GM12875 (cell line): ENCODE data around the gene ADGRL1.
"Not testable (repeated sequence)": the region's sequence is repeated elsewhere in the genome, so short reads cannot be mapped to it uniquely, and the experiment has no call there.

ENCODE experiments used
- H3K4me3 ChIP-seq: one replicate; pipeline ENCODE4 v1.5.1; 2011; ENCODE audit warnings: low read depth, low read length, control low read depth
- TF ChIP-seq, protein P1 (sequence below): IDR thresholded peaks from 2 replicates; pipeline ENCODE4 v1.5.1; 2011; ENCODE audit warnings: low read depth, mild to moderate bottlenecking, control low read depth, inconsistent platforms, low read length, moderate library complexity, borderline replicate concordance; ENCODE audit not compliant: insufficient read depth

The ADGRL1 gene

GRCh38 chr19:14205452-14206287 lies at the start of gene ADGRL1:
Gene ADGRL1 (minus strand): TSS chr19:14206169. CDS start chr19:14183602, 22,567 bp downstream.
- peak within 1 kb of the TSS; percentile 58 for H3K4me3 ChIP-seq

DNA sequence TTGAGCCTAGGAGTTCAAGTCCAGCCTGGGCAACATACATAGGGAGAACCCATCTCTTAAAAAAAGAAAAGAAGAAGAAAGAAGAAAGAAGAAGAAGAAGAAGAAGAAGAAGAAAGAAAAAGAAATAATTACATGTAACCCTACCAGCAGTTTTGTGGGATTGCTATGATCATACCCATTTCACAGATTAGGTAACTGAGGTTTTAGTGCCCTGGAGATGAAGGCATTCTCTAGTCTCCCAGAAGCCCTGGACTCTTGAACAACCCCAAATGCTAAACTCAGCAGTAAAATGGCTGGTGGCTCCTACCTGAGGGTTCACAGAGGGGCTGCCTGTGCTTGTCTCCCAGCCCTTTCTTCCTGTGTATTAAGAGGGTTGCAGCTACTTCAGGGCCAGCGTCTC lies 49.3 kb upstream of the ADGRL1 start:
- not testable (repeated sequence) for H3K4me3 ChIP-seq

GRCh38 chr19:14253822-14254599 lies 48.0 kb upstream of the ADGRL1 start:
- not testable (repeated sequence) for H3K4me3 ChIP-seq

DNA sequence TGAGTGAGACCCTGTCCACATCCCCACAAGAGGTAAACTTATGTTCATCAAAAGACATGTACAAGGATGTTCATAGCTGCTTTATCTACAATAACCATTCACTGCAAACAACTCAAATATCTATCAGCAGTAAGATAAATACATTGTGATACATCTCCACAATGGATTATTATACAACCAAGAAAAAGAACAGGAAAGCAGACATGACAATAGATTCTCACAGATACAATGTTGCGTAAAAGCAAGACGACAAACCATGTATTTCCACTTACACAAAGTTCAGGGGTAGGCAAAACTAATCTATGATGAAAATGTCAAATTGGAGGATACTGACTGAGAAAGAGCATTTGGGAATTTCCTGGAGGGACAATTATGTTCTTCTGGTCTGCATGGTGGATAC lies 46.2 kb upstream of the ADGRL1 start:
- not testable (repeated sequence) for H3K4me3 ChIP-seq

DNA sequence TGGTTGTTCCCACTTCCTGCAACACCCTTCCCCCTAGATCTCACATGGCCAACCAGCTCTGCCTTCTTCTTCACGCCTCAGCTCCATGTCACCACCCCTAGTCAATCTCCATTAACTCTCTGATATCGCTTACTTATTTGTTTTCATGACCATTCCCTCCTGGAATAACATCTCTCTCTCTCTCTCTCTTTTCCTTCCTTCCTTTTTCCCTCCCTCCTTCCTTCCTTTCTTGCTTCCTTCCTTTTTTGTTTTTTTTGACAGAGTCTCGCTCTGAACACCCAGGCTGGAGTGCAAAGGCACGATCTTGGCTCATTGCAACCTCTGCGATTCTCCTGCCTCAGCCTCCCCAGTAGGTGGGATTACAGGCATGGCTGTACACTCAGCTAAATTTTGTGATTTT lies 44.9 kb upstream of the ADGRL1 start:
- H3K4me3 ChIP-seq: no peak overlapping the region
- TF ChIP-seq, protein P1, sequence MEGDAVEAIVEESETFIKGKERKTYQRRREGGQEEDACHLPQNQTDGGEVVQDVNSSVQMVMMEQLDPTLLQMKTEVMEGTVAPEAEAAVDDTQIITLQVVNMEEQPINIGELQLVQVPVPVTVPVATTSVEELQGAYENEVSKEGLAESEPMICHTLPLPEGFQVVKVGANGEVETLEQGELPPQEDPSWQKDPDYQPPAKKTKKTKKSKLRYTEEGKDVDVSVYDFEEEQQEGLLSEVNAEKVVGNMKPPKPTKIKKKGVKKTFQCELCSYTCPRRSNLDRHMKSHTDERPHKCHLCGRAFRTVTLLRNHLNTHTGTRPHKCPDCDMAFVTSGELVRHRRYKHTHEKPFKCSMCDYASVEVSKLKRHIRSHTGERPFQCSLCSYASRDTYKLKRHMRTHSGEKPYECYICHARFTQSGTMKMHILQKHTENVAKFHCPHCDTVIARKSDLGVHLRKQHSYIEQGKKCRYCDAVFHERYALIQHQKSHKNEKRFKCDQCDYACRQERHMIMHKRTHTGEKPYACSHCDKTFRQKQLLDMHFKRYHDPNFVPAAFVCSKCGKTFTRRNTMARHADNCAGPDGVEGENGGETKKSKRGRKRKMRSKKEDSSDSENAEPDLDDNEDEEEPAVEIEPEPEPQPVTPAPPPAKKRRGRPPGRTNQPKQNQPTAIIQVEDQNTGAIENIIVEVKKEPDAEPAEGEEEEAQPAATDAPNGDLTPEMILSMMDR: no peak

DNA sequence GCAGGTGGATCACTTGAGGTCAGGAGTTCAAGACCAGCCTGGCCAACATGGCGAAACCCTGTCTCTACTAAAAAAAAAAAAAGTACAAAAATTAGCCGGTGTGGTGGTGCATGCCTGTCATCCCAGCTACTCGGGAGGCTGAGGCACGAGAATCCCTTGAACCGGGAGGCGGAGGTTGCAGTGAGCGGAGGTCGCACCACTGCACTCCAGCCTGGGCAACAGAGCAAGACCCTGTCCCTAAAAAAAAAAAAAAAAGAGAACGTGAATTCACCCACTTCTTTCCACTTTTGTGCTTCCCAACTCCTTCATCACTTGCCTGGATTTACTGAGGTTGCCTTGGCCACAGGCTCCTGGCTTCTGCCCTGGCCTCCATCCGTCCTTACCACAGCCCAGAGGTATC lies 44.3 kb upstream of the ADGRL1 start:
- not testable (repeated sequence) for H3K4me3 ChIP-seq

DNA sequence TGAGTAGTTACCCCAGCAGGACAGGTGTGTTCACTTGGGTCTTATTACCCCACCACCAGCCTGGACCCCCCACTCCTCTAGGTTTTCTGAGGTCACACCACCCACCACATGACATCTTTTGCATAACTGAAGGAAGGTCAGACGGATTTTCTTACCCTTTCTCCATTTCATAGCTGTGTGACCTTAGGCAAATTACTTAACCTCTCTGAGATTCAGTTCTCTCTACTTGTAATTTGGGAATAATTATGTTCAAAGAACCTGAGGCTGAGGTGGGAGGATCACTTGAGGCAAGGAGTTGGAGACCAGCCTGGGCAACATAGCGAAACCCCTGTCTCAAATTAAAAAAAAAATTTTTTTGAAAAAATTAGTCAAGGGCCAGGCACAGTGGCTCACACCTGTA lies 43.9 kb upstream of the ADGRL1 start:
- H3K4me3 ChIP-seq: not testable (repeated sequence)

DNA sequence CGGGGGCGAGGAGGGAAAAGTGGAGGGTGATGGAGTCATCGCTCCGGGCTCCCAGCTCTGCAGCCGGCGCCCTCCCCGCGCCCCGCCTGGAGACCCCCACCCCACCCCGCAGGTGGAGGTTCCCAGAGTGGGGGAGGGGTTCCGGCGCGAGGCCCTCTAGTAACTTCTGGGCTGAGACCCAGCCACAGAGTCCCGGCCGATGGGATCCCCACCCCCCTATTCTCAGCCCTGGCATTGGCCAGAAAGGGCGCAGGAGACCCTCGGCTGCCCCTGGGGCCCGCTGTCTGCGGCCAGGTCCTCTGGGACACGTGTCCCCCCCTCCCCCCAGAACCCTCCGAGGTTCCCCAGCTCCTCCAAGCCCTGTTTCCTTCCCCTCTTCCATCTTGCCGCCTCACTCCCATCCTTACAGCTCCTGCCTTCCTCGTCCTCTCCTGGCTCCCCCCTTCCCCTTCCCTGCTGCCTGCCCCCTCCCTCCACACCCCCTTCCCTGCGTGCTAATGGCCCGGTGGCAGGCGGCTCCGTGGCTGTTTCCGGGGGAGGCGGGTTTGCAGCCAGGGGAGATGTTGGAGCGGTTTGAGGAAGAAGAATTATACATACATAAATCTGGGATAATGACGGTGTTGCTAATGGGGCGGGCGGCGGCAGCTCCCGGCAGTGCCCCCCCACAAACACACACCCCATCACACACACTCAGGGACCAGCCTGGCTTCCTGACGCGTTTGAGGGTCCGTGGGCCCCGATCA lies 43.2 kb upstream of the ADGRL1 start:
- H3K4me3 ChIP-seq: peak overlapping the region; percentile 29

DNA sequence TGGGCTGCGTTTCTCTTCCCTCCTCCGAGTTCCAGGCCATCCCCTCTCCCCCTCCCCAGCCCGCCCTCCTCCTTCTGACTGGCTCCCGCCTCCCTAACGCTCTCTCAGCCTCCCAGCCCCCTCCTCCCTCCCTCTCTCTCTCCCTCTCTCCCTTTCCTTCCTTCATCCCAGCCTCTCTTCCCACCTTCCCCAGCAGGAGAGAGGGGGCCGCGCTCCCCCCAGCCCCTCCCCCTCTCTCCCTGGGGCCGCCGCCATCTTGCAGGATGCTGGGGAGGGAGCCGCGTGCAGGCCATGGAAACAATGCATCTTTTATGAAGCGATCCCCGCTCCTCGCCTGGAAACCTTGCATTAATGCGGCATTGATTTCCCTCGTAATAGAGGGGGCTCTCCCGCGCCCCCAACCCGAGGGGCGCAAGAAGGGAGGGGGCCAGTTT lies 42.6 kb upstream of the ADGRL1 start:
- TF ChIP-seq, protein P1: no peak
- H3K4me3 ChIP-seq: peak overlapping the region; percentile 19

DNA sequence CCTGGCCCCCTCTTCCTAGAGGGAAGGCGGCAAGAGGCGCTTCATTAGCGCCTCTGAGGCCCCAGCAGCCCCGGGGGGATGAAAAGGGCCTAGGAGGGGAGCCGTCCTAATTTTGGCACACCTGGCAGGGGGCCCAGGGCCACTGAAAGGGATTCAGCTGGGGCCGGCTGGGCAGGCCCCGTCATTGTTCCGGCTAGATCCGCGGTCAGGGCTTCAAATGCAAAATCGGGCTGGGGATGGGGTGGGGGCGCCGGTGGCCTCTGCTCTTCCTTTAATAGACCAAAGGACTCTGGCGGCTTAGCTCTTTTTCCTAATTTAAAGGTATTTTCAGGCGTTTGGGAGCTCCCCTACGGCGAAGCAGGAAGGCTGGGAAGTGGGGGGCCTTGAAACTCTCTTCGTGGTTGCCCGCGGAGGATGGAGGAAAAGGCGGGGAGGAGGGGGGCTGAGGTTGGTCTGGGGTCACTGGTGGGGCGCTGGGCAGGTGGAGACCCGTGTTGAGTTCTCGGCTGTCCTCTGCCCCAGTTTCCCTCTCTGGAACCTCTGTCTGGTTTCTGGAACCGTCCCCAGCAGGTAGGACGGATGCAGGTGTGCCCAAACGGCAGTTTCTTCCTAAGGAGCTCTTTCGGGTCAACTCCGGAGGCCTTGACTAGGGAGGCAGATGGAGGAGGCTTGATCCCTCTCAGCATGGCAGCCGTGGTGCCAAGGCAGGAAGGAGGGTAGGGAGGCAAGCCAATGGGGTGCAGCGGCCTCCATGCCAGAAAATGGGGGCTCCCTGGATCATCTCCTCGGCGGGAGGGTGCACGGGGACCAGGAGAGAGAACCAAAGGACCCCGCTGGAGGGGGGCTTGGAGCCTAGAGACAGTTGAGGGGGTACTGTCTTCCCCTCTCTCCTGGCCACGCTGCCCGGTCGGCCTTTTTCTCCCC lies 41.8 kb upstream of the ADGRL1 start:
- not testable (repeated sequence) for H3K4me3 ChIP-seq

- H3K4me3 ChIP-seq: not testable (repeated sequence)
Observed at GRCh38 chr19:14247205-14247547, 41.2 kb upstream of the ADGRL1 start.

GRCh38 chr19:14244393-14244792 lies 38.4 kb upstream of the ADGRL1 start:
- not testable (repeated sequence) for H3K4me3 ChIP-seq

GRCh38 chr19:14243718-14244117 lies 37.7 kb upstream of the ADGRL1 start:
- H3K4me3 ChIP-seq: not testable (repeated sequence)
